ENCODE measurements around the gene ITGB2. TPM values are rescaled to one million over a fixed set of nuclear protein-coding genes. Genes with fewer than 3 reads are reported as not detected.

Gene ITGB2
- total RNA-seq, 2 donors from 2014 or later = 13.1 to 27.1 TPM

GRCh38 chr21:44872323-44872648, 48.4 kb downstream of the ITGB2 start:
- peak overlapping the region; percentile 93 for H3K27ac ChIP-seq
- no peaks in the 10 kb centered on the region for H3K36me3 ChIP-seq
- peak overlapping the region; percentile 85 to 94 for H3K9ac ChIP-seq (ENCODE audit: low read depth in 2 of 2, low read length in 2 of 2)
- H3K9me3 ChIP-seq = no peaks in the 10 kb centered on the region
- DNase-seq = no peak
- intact Hi-C loops (cut with DNase I) = no loop called here
- H3K27me3 ChIP-seq = no peaks in the 10 kb centered on the region
- TF ChIP-seq, protein P1, sequence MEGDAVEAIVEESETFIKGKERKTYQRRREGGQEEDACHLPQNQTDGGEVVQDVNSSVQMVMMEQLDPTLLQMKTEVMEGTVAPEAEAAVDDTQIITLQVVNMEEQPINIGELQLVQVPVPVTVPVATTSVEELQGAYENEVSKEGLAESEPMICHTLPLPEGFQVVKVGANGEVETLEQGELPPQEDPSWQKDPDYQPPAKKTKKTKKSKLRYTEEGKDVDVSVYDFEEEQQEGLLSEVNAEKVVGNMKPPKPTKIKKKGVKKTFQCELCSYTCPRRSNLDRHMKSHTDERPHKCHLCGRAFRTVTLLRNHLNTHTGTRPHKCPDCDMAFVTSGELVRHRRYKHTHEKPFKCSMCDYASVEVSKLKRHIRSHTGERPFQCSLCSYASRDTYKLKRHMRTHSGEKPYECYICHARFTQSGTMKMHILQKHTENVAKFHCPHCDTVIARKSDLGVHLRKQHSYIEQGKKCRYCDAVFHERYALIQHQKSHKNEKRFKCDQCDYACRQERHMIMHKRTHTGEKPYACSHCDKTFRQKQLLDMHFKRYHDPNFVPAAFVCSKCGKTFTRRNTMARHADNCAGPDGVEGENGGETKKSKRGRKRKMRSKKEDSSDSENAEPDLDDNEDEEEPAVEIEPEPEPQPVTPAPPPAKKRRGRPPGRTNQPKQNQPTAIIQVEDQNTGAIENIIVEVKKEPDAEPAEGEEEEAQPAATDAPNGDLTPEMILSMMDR (IDR thresholded peaks at IDR 0.05) = no peak
- no peaks in the 10 kb centered on the region for H3K4me1 ChIP-seq
- H3K4me3 ChIP-seq = peak overlapping the region; percentile 80

GRCh38 chr21:44871576-44872269, 49.0 kb downstream of the ITGB2 start:
- Histone ChIP-seq H3K27ac (peak overlapping the region; percentile 93), H3K36me3 (no peaks in the 10 kb centered on the region), H3K27me3 (no peaks in the 10 kb centered on the region), H3K9me3 (no peaks in the 10 kb centered on the region), H3K9ac (ENCODE audit: low read depth in 2 of 2, low read length in 2 of 2) (peak overlapping the region in 1 of 2 donors; percentile 94), H3K4me1 (no peaks in the 10 kb centered on the region), H3K4me3 (peak overlapping the region; percentile 80)
- intact Hi-C loops (cut with DNase I) = no loop called here
- TF ChIP-seq, protein P1 (IDR thresholded peaks at IDR 0.05) = no peak
- peak; percentile 82 for DNase-seq

DNA sequence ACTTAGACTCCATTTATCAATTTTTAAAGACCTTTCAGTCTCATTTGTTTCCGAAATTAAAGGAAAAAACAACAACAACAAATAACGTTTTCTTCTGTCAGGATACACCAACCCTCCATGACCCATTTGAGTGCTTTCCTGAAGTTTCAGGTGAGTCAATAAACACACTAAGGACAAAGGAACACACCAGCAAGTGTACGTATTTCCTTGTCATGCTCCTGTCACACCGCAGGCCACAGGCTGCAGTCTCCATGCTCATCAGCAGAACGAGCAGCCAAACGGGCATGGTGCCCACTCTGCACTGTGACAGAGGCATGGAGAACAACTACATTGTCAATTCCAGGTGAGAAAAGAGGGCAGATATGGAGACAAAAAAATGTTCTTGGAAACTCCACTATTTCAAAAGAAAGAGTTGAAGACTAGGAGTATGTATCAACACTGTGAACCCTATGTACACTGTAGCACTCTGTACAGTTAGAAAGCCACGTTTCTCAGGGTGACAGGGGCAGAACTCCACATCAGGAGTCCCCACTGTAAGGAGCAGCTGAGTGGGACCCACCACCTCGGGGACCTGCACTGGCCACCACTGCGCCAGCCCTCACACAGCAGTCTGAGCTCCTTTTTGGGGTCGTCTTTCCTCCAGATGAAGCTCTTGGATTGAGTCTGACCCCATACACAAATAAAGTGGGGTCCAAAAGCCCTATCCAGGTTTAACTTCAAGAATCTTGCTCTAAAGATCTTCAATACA, 49.8 kb downstream of the ITGB2 start:
- intact Hi-C loops (cut with DNase I) = no loop called here
- DNase-seq = peak; percentile 55

DNA sequence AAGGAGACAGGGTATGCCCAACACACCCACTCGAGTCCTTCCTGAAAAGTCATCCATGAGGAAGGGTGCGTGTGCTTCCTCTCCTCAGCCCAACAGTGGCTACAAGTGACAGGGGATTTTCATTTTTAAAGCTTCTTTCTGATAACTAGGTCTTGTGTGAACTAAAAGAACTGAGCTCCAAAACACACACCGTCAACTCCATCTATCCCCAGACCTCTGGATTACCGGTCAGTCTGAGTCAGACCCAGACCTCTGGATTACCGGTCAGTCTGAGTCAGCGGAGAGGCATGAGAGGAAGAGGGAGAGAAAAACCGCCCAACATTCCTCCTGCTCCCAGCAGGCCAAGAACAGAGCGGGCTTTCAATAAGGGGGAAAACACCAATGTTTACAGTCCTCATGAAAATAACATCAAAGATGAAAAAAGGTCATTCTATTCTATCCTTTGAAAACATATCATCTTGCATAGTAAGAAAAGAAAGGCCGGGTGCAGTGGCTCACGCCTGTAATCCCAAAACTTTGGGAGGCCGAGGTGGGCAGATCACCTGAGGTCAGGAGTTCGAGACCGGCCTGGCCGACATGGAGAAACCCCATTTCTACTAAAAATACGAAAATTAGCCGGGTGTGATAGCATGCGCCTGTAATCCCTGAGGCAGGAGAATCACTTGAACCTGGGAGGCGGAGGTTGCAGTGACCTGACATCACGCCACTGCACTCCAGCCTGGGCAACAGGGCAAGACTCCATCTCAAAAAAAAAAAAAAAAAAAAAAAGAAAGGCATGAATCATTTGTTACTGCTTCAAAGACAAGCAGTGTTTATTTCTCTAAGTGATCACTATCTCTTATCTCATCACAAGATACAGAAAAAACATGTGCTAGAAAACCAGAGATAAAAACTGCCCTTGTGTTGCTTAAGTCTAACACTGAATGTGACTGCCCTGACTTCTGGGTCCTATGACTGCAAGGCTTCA, 50.6 kb downstream of the ITGB2 start:
- peak overlapping the region; percentile 7 for H3K27ac ChIP-seq
- no peaks in the 10 kb centered on the region for H3K27me3 ChIP-seq
- H3K4me3 ChIP-seq = no peak overlapping the region
- H3K9me3 ChIP-seq = no peaks in the 10 kb centered on the region
- no peak overlapping the region for H3K9ac ChIP-seq (ENCODE audit: low read depth in 2 of 2, low read length in 2 of 2)
- TF ChIP-seq, protein P1 (IDR thresholded peaks at IDR 0.05) = no peak
- H3K4me1 ChIP-seq = peaks cover 8% of the 10 kb centered on the region
- DNase-seq = no peak
- peaks cover 3% of the 10 kb centered on the region for H3K36me3 ChIP-seq
- intact Hi-C loops (cut with DNase I) = loop anchor here (5.0 kb wide), 1 partner anchor 68 kb away; the partner anchor contains the start of gene UBE2G2

More for the DNA sequence above, 49.8 kb downstream of the ITGB2 start:
- H3K9ac ChIP-seq (ENCODE audit: low read depth in 2 of 2, low read length in 2 of 2) = peak overlapping the region in 1 of 2 donors; percentile 94
- H3K36me3 ChIP-seq = no peaks in the 10 kb centered on the region
- H3K27ac ChIP-seq = peak overlapping the region; percentile 93
- H3K9me3 ChIP-seq = no peaks in the 10 kb centered on the region
- H3K4me3 ChIP-seq = peak overlapping the region; percentile 80
- no peaks in the 10 kb centered on the region for H3K4me1 ChIP-seq
- no peaks in the 10 kb centered on the region for H3K27me3 ChIP-seq
- TF ChIP-seq, protein P1 (IDR thresholded peaks at IDR 0.05) = no peak

DNA sequence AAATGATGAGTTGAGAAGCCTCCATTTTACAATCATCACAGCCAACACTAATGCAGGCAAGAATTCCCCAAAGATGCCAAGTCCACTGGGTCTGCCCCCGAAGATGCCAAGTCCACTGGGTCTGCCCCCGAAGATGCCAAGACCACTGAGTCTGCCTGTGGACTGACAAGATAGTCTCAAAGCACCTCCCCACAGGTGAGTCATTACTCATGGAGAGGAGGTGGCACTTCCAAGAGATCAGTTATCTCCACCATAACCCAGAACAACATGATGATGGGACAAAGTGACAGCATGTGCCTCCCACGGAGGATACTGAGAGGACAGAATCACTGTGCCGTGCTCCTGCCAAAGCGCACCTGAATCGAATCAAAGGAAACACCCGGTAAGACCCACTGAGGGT, 52.0 kb downstream of the ITGB2 start:
- Histone ChIP-seq H3K27me3 (no peaks in the 10 kb centered on the region), H3K4me1 (peaks cover 13% of the 10 kb centered on the region), H3K4me3 (no peak overlapping the region), H3K36me3 (peaks cover 17% of the 10 kb centered on the region), H3K27ac (no peak overlapping the region), H3K9me3 (no peaks in the 10 kb centered on the region), H3K9ac (ENCODE audit: low read depth in 2 of 2, low read length in 2 of 2) (no peak overlapping the region)
- intact Hi-C loops (cut with DNase I) = loop anchor here (5.0 kb wide), 1 partner anchor 66 kb away; the partner anchor contains the start of gene UBE2G2
- DNase-seq = no peak
- TF ChIP-seq, protein P1 (IDR thresholded peaks at IDR 0.05) = no peak
